Hepatocyte (in vitro differentiated cells): ENCODE data around the gene OR6V1.

Source experiments
- CTCF ChIP-seq: fragments of 200-600 bp; sonication (generic); IDR thresholded peaks from 2 replicates; pipeline ENCODE4 v1.5.1; 2016; ENCODE audit warnings: antibody characterized with exemption, mild to moderate bottlenecking; ENCODE audit not compliant: poor library complexity
- EZH2 ChIP-seq: fragments of 200-600 bp; sonication (generic); IDR thresholded peaks from 2 replicates; pipeline ENCODE4 v1.6.1; 2016; ENCODE audit warnings: antibody characterized with exemption, mild to moderate bottlenecking, borderline replicate concordance
- EZH2phosphoT487 ChIP-seq: fragments of 200-600 bp; sonication (generic); IDR thresholded peaks from one replicate; pipeline ENCODE4 v1.6.1; 2018; ENCODE audit warnings: antibody characterized with exemption, mild to moderate bottlenecking, low read depth, moderate library complexity; ENCODE audit not compliant: unreplicated experiment, severe bottlenecking

GRCh38 chr7:143068446-143068845 lies 16.3 kb downstream of the OR6V1 start:
- TF ChIP-seq CTCF (no peak), EZH2 (no peak), EZH2phosphoT487 (no peak)
